Caco-2 (cell line): ENCODE results near the gene DCT. TPM values are rescaled to one million over a fixed set of nuclear protein-coding genes. Genes with fewer than 3 reads are reported as not detected.

Source experiments
- BruUV-seq: library from RNA; stranded (reverse); fragments of 400-500 nt; replicated peaks from 2 replicates; lab custom pipeline; 2021; lab: Mats Ljungman, UMichigan
- CTCF ChIA-PET: fragments of 300-600 bp; sonication (Branson Sonifier 250); formaldehyde crosslinking; loops from one replicate; lab custom pipeline; 2022; ENCODE audit warnings: antibody characterized with exemption; lab: Charles Lee
- POLR2A ChIA-PET: fragments of 300-600 bp; sonication (Branson Sonifier 250); formaldehyde crosslinking; loops from one replicate; lab custom pipeline; 2022; ENCODE audit warnings: antibody characterized with exemption; lab: Charles Lee
- DNase-seq, 2 experiments: peaks; one replicate each; pipeline versions ENCODE4 v3.0.0 to v3.0.0-alpha.2; 2020 to 2022
- H3K27me3 ChIP-seq: replicated peaks from 2 replicates; pipeline ENCODE4 v1.6.0; 2011; ENCODE audit warnings: low read length; ENCODE audit not compliant: control insufficient read depth, insufficient read depth
- H3K36me3 ChIP-seq: 2 replicates; pipeline ENCODE4 v1.5.1; 2011; ENCODE audit warnings: low read length; ENCODE audit not compliant: control insufficient read depth, insufficient read depth
- H3K4me1 ChIP-seq: fragments of 250-450 bp; sonication (Bioruptor Pico); 2 replicates; pipeline ENCODE4 v1.5.1; 2020; ENCODE audit warnings: mild to moderate bottlenecking
- H3K4me3 ChIP-seq: 2 replicates; pipeline ENCODE4 v1.5.1; 2011; ENCODE audit warnings: low read depth, mild to moderate bottlenecking, control low read depth, low read length
- H3K9me3 ChIP-seq: fragments of 250-450 bp; sonication (Bioruptor Pico); 2 replicates; pipeline ENCODE4 v1.5.1; 2020; ENCODE audit warnings: mild to moderate bottlenecking, moderate library complexity
- H3K27ac Mint-ChIP-seq: one replicate; pipeline ENCODE4 v1.8.0; 2022; ENCODE audit warnings: mixed read lengths; ENCODE audit not compliant: unreplicated experiment
- H3K27me3 Mint-ChIP-seq: one replicate; pipeline ENCODE4 v1.8.0; 2022; ENCODE audit warnings: mixed read lengths; ENCODE audit not compliant: insufficient read depth, unreplicated experiment
- H3K36me3 Mint-ChIP-seq: one replicate; pipeline ENCODE4 v1.8.0; 2022; ENCODE audit warnings: mild to moderate bottlenecking, mixed read lengths; ENCODE audit not compliant: insufficient read depth, unreplicated experiment
- H3K4me1 Mint-ChIP-seq: one replicate; pipeline ENCODE4 v1.8.0; 2022; ENCODE audit warnings: low read depth, mixed read lengths; ENCODE audit not compliant: unreplicated experiment
- H3K4me3 Mint-ChIP-seq: one replicate; pipeline ENCODE4 v1.8.0; 2022; ENCODE audit warnings: mild to moderate bottlenecking, moderate library complexity, mixed read lengths; ENCODE audit not compliant: unreplicated experiment
- H3K9me3 Mint-ChIP-seq: one replicate; pipeline ENCODE4 v1.8.0; 2022; ENCODE audit warnings: mixed read lengths; ENCODE audit not compliant: unreplicated experiment
- intact Hi-C: fragments of 100-400 bp; cut with micrococcal nuclease; formaldehyde crosslinking; loops from one replicate; pipeline ENCODE4 v1.10.0; 2022; ENCODE audit not compliant: unreplicated experiment
- total RNA-seq: library from RNA; stranded (reverse); gene quantifications from 2 replicates; pipeline ENCODE4 v1.2.3, GENCODE V29; 2022
- TF ChIP-seq, protein P1 (sequence below), 2 experiments: fragments of 200-600 bp in 1 of 2; IDR thresholded peaks; 1 replicate in 1 of 2; 2 replicates in 1 of 2; pipeline versions ENCODE4 v1.5.1 to v1.8.0; 2011 to 2022; ENCODE audit warnings: antibody characterized with exemption in 1 of 2, control low read depth in 1 of 2, inconsistent platforms in 1 of 2, low read depth in 1 of 2, low read length in 1 of 2, mild to moderate bottlenecking in 1 of 2, moderate library complexity in 1 of 2; ENCODE audit not compliant: insufficient read depth in 1 of 2, severe bottlenecking in 1 of 2, unreplicated experiment in 1 of 2

The DCT gene
- total RNA-seq, 1 experiment from 2014 or later = not detected

DNA sequence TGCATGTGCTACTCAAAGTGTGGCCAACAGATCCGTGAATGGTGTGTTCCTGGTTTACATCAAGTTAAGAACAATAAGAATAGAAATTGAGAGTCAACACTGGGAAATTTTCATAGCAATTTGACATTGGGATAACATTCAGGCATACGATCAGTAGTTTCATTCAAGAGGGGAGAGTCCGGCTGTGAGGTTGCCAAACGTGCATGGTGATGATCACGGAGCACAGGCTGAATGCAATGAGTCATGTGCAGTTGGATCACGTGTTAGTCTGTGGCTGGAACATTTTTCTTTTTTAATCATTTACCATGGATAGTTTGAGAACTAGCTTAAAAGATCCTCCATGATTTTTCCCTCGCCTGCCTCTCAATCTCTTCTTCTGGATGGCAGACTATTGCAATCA is 2.5 kb upstream of the DCT start:
- ChIA-PET POLR2A (no interaction called here), CTCF (no interaction called here)
- H3K36me3 Mint-ChIP-seq = no peaks in the 10 kb centered on the region
- H3K4me1 ChIP-seq = no peaks in the 10 kb centered on the region
- H3K9me3 Mint-ChIP-seq = no peaks in the 10 kb centered on the region
- DNase-seq = no peak
- BruUV-seq = no TSS peak
- intact Hi-C loops = no loop called here
- H3K4me3 ChIP-seq = no peak overlapping the region
- H3K27me3 ChIP-seq = no peaks in the 10 kb centered on the region
- H3K36me3 ChIP-seq = no peaks in the 10 kb centered on the region
- no peak overlapping the region for H3K27ac Mint-ChIP-seq
- no peaks in the 10 kb centered on the region for H3K9me3 ChIP-seq
- no peak overlapping the region for H3K4me3 Mint-ChIP-seq
- peaks cover 15% of the 10 kb centered on the region for H3K27me3 Mint-ChIP-seq
- no peaks in the 10 kb centered on the region for H3K4me1 Mint-ChIP-seq
- TF ChIP-seq, protein P1, sequence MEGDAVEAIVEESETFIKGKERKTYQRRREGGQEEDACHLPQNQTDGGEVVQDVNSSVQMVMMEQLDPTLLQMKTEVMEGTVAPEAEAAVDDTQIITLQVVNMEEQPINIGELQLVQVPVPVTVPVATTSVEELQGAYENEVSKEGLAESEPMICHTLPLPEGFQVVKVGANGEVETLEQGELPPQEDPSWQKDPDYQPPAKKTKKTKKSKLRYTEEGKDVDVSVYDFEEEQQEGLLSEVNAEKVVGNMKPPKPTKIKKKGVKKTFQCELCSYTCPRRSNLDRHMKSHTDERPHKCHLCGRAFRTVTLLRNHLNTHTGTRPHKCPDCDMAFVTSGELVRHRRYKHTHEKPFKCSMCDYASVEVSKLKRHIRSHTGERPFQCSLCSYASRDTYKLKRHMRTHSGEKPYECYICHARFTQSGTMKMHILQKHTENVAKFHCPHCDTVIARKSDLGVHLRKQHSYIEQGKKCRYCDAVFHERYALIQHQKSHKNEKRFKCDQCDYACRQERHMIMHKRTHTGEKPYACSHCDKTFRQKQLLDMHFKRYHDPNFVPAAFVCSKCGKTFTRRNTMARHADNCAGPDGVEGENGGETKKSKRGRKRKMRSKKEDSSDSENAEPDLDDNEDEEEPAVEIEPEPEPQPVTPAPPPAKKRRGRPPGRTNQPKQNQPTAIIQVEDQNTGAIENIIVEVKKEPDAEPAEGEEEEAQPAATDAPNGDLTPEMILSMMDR (IDR thresholded peaks at IDR 0.05; ENCODE audit: insufficient read depth in 1 of 2, low read depth in 1 of 2, low read length in 1 of 2, severe bottlenecking in 1 of 2, unreplicated experiment in 1 of 2) = no peak

DNA sequence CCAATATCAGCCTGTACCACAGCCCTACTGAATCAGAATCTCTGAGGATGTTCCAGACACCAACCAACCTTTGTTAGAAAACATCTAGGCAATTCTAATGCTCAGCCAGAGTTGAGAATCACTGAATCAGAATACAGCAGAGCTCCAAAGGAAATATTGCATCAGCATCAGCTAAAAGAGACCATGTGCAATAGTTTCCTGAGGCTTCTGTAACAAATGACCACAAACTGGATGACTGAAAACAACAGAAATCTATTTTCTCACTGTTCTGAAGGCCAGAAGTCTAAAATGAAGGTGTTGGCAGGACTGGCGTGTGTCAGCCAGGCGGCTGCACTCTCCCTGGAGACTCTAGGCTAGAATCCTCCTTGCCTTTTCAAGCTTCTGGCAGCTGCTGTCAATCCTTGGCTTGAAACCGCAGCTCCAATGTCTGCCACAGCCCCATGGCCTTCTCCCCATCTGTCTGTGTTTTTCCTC is 1.2 kb upstream of the DCT start:
- Histone ChIP-seq H3K4me1 (no peaks in the 10 kb centered on the region), H3K36me3 (no peaks in the 10 kb centered on the region), H3K9me3 (no peaks in the 10 kb centered on the region), H3K4me3 (no peak overlapping the region), H3K27me3 (no peaks in the 10 kb centered on the region)
- no peak for DNase-seq
- Mint-ChIP-seq H3K4me1 (no peaks in the 10 kb centered on the region), H3K27ac (no peak overlapping the region), H3K36me3 (no peaks in the 10 kb centered on the region), H3K4me3 (no peak overlapping the region), H3K27me3 (peaks cover 12% of the 10 kb centered on the region), H3K9me3 (no peaks in the 10 kb centered on the region)
- ChIA-PET CTCF (no interaction called here), POLR2A (no interaction called here)
- BruUV-seq = no TSS peak
- TF ChIP-seq, protein P1 (IDR thresholded peaks at IDR 0.05; ENCODE audit: insufficient read depth in 1 of 2, low read depth in 1 of 2, low read length in 1 of 2, severe bottlenecking in 1 of 2, unreplicated experiment in 1 of 2) = no peak
- intact Hi-C loops = no loop called here

DNA sequence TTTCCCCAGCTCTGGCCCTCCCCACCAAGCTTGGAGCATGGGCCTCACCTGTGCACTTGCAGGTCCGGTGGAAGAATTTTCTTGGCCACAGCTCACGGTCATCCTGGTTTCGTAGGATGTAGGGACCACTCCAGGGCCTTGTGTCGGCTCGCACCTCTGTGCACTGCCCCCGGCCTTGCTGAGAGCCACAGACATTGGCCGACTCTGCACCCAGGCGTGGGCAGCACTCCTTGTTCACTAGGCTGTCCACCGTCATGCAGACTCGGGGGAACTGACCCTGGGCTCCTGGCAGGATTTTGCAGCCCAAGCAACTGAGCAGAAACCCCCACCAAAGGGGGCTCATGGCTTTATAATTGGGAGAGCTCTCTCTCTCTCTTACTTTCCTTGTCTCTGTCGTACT is 569 bp downstream of the DCT start:
- intact Hi-C loops = no loop called here
- Mint-ChIP-seq H3K36me3 (no peaks in the 10 kb centered on the region), H3K4me3 (no peak overlapping the region), H3K27me3 (peaks cover 8% of the 10 kb centered on the region), H3K9me3 (no peaks in the 10 kb centered on the region), H3K4me1 (no peaks in the 10 kb centered on the region), H3K27ac (no peak overlapping the region)
- Histone ChIP-seq H3K36me3 (no peaks in the 10 kb centered on the region), H3K4me1 (no peaks in the 10 kb centered on the region), H3K4me3 (no peak overlapping the region), H3K9me3 (no peaks in the 10 kb centered on the region), H3K27me3 (no peaks in the 10 kb centered on the region)
- ChIA-PET CTCF (no interaction called here), POLR2A (no interaction called here)
- DNase-seq = no peak
- BruUV-seq = no TSS peak
- TF ChIP-seq, protein P1 (IDR thresholded peaks at IDR 0.05; ENCODE audit: insufficient read depth in 1 of 2, low read depth in 1 of 2, low read length in 1 of 2, severe bottlenecking in 1 of 2, unreplicated experiment in 1 of 2) = no peak
